Measurements from ENCODE around the gene DRAM2. TPM values are rescaled to one million over a fixed set of nuclear protein-coding genes. Genes with fewer than 3 reads are reported as not detected.
A peak's percentile ranks its signal among the peaks of the same experiment; 100 is the strongest.

DRAM2 gene
- total and polyA plus RNA-seq, 9 of the 15 experiments (the other 6 are each of a cell fraction or from before 2014, with no cell fraction given) = 29.0 to 161 (median 53.5) TPM

- TF ChIP-seq E2F6 (IDR thresholded peaks at IDR 0.05; ENCODE audit: borderline replicate concordance in 1 of 2, extremely low read depth in 1 of 2, insufficient read depth in 1 of 2, insufficient read length in 1 of 2, low read depth in 1 of 2, low read length in 1 of 2, poor library complexity in 1 of 2, severe bottlenecking in 1 of 2) (no peak), PHF20 (IDR thresholded peaks at IDR 0.05; ENCODE audit: partially characterized antibody) (peak; percentile 53), PTBP1 (IDR thresholded peaks at IDR 0.05; ENCODE audit: low read depth, low read length) (no peak), KLF6 (CRISPR knock-in tag; IDR thresholded peaks at IDR 0.05; ENCODE audit: borderline replicate concordance) (no peak), ARID2 (IDR thresholded peaks at IDR 0.05) (no peak), ZNF184 (CRISPR knock-in tag; IDR thresholded peaks at IDR 0.05) (no peak), XRCC3 (IDR thresholded peaks at IDR 0.05) (no peak), SREBF2 (CRISPR knock-in tag; IDR thresholded peaks at IDR 0.05) (no peak), ZFP30 (CRISPR knock-in tag; IDR thresholded peaks at IDR 0.05; ENCODE audit: borderline replicate concordance) (no peak), ZBTB17 (CRISPR knock-in tag; IDR thresholded peaks at IDR 0.05) (no peak), NR2C1 (IDR thresholded peaks at IDR 0.05) (0 out of 2 replicates have a peak, but pooled peaks have one; percentile 36), NR2C1 (tag; IDR thresholded peaks at IDR 0.05) (no peak; the same call in none of the 2 replicates), MTA2 (IDR thresholded peaks at IDR 0.05; ENCODE audit: low read depth) (no peak), KDM5B (IDR thresholded peaks at IDR 0.05; ENCODE audit: insufficient replicate concordance, low read depth, low read length) (peak; percentile 54), ZNF586 (CRISPR knock-in tag; conservative IDR thresholded peaks at IDR 0.05) (no peak), ZFP36 (IDR thresholded peaks at IDR 0.05; ENCODE audit: low read depth, low read length, partially characterized antibody) (no peak), ZKSCAN3 (CRISPR knock-in tag; IDR thresholded peaks at IDR 0.05) (no peak), PPARD (CRISPR knock-in tag; IDR thresholded peaks at IDR 0.05) (no peak), POLR3G (IDR thresholded peaks at IDR 0.05; ENCODE audit: extremely low read depth, insufficient read length, insufficient replicate concordance) (no peak), GATAD2A (IDR thresholded peaks at IDR 0.05) (0 out of 2 replicates have a peak, but pooled peaks have one; percentile 54), ZNF121 (CRISPR knock-in tag; conservative IDR thresholded peaks at IDR 0.05) (no peak)
- TF ChIP-seq, protein P1, sequence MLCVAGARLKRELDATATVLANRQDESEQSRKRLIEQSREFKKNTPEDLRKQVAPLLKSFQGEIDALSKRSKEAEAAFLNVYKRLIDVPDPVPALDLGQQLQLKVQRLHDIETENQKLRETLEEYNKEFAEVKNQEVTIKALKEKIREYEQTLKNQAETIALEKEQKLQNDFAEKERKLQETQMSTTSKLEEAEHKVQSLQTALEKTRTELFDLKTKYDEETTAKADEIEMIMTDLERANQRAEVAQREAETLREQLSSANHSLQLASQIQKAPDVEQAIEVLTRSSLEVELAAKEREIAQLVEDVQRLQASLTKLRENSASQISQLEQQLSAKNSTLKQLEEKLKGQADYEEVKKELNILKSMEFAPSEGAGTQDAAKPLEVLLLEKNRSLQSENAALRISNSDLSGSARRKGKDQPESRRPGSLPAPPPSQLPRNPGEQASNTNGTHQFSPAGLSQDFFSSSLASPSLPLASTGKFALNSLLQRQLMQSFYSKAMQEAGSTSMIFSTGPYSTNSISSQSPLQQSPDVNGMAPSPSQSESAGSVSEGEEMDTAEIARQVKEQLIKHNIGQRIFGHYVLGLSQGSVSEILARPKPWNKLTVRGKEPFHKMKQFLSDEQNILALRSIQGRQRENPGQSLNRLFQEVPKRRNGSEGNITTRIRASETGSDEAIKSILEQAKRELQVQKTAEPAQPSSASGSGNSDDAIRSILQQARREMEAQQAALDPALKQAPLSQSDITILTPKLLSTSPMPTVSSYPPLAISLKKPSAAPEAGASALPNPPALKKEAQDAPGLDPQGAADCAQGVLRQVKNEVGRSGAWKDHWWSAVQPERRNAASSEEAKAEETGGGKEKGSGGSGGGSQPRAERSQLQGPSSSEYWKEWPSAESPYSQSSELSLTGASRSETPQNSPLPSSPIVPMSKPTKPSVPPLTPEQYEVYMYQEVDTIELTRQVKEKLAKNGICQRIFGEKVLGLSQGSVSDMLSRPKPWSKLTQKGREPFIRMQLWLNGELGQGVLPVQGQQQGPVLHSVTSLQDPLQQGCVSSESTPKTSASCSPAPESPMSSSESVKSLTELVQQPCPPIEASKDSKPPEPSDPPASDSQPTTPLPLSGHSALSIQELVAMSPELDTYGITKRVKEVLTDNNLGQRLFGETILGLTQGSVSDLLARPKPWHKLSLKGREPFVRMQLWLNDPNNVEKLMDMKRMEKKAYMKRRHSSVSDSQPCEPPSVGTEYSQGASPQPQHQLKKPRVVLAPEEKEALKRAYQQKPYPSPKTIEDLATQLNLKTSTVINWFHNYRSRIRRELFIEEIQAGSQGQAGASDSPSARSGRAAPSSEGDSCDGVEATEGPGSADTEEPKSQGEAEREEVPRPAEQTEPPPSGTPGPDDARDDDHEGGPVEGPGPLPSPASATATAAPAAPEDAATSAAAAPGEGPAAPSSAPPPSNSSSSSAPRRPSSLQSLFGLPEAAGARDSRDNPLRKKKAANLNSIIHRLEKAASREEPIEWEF (CRISPR knock-in tag; IDR thresholded peaks at IDR 0.05) = no peak
- TF ChIP-seq, protein P2, sequence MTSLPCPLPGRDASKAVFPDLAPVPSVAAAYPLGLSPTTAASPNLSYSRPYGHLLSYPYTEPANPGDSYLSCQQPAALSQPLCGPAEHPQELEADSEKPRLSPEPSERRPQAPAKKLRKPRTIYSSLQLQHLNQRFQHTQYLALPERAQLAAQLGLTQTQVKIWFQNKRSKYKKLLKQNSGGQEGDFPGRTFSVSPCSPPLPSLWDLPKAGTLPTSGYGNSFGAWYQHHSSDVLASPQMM (CRISPR knock-in tag; IDR thresholded peaks at IDR 0.05) = no peak
These were observed 37.8 kb downstream of the DRAM2 start (continued) for GRCh38 chr1:111101854-111102642.

All from K562 (cell line).